Peyer's patch (tissue), 4 donors: ENCODE data around the gene DRAM2.

Source experiments
- POLR2A ChIP-seq, 2 donors: fragments of 450-650 bp; IDR thresholded peaks; one replicate each; pipeline ENCODE4 v1.5.1; 2017; ENCODE audit warnings: antibody characterized with exemption in 2 of 2, mild to moderate bottlenecking in 2 of 2, moderate library complexity in 2 of 2
- TF ChIP-seq, protein P1 (sequence below), 6 experiments: fragments of 450-650 bp in 4 of 6; fragments of 200-600 bp in 2 of 6; sonication (generic) in 1 of 6; IDR thresholded peaks; one replicate each; pipeline ENCODE4 v1.5.1; 2017 to 2019; ENCODE audit warnings: antibody characterized with exemption in 6 of 6, mild to moderate bottlenecking in 3 of 6, moderate library complexity in 1 of 6

DNA sequence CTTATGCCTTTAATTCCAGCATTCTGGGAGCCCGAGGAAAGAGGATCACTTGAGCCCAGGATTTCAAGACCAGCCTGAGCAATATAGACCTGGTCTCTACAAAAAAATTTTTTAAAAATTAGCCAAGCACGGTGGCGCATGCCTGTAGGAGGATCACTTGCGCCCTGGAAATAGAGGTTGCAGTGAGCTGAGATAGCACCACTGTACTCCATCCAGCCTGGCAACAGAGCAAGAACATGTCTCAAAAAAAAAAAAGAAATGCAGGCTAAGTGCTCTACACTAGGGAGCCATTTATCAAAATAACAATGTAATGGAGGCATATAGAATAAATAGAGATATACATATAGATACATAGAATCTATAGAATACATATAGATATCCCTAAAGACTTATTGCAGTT lies 23.5 kb upstream of the DRAM2 start:
- TF ChIP-seq POLR2A (IDR thresholded peaks at IDR 0.05): no peak
- TF ChIP-seq, protein P1, sequence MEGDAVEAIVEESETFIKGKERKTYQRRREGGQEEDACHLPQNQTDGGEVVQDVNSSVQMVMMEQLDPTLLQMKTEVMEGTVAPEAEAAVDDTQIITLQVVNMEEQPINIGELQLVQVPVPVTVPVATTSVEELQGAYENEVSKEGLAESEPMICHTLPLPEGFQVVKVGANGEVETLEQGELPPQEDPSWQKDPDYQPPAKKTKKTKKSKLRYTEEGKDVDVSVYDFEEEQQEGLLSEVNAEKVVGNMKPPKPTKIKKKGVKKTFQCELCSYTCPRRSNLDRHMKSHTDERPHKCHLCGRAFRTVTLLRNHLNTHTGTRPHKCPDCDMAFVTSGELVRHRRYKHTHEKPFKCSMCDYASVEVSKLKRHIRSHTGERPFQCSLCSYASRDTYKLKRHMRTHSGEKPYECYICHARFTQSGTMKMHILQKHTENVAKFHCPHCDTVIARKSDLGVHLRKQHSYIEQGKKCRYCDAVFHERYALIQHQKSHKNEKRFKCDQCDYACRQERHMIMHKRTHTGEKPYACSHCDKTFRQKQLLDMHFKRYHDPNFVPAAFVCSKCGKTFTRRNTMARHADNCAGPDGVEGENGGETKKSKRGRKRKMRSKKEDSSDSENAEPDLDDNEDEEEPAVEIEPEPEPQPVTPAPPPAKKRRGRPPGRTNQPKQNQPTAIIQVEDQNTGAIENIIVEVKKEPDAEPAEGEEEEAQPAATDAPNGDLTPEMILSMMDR (IDR thresholded peaks at IDR 0.05): no peak
